HepG2 (cell line): ENCODE data around the gene TMEM131L. TPM values are rescaled to one million over a fixed set of nuclear protein-coding genes. Genes with fewer than 3 reads are reported as not detected.

ENCODE experiments used
- ATAC-seq: fragments of 200-7000 bp; cut with Tn5 transposase; 3 replicates; pipeline ENCODE4 v1.9.1; 2020; ENCODE audit warnings: mild to moderate bottlenecking, moderate library complexity
- BruUV-seq: library from RNA; stranded (reverse); fragments of 400-500 nt; replicated peaks from 2 replicates; lab custom pipeline; 2021; lab: Mats Ljungman, UMichigan
- CTCF ChIA-PET: fragments of 300-600 bp; formaldehyde crosslinking; extraction: SDS; loops from one replicate; lab custom pipeline; 2021; ENCODE audit warnings: low total read pairs, inconsistent platforms, low intra/inter-chr PET ratio; lab: Yijun Ruan, JAX
- POLR2A ChIA-PET: fragments of 350-600 bp; sonication (Branson Sonifier 250); formaldehyde crosslinking; loops from one replicate; lab custom pipeline; 2020; ENCODE audit warnings: antibody characterized with exemption, inconsistent platforms; lab: Yijun Ruan, JAX
- DNase-seq: peaks from one replicate; pipeline ENCODE4 v3.0.0-alpha.2; 2015; ENCODE audit warnings: low spot score
- FAIRE-seq: peaks from 3 replicates; lab custom pipeline; 2011; peaks lifted over from hg19 to GRCh38; lab: Jason Lieb, UNC
- H2AFZ ChIP-seq: one replicate; pipeline ENCODE4 v1.6.1; 2011; ENCODE audit warnings: low read length, inconsistent platforms
- H3K27ac ChIP-seq: fragments of 300-600 bp; 3 replicates; pipeline ENCODE4 v1.8.0; 2011; ENCODE audit warnings: mixed run types, mild to moderate bottlenecking, mixed read lengths, low read length, inconsistent platforms; ENCODE audit not compliant: insufficient read depth; ENCODE audit errors: extremely low read length
- H3K27me3 ChIP-seq, 2 experiments: fragments of 200-600 bp in 1 of 2; 2 replicates in 1 of 2; 3 replicates in 1 of 2; pipeline versions ENCODE4 v1.6.0 to v1.8.0; 2011; ENCODE audit warnings: low read length in 2 of 2, mild to moderate bottlenecking in 2 of 2, moderate library complexity in 2 of 2, inconsistent platforms in 1 of 2; ENCODE audit not compliant: insufficient read depth in 2 of 2, control insufficient read depth in 1 of 2
- H3K36me3 ChIP-seq, 2 experiments: fragments of 200-600 bp in 1 of 2; replicated peaks in 1 of 2; 2 replicates in 1 of 2; 3 replicates in 1 of 2; pipeline versions ENCODE4 v1.5.1 to v1.8.0; 2011; ENCODE audit warnings: low read length in 2 of 2, inconsistent platforms in 1 of 2; ENCODE audit not compliant: insufficient read depth in 2 of 2, control insufficient read depth in 1 of 2
- H3K4me1 ChIP-seq: 2 replicates; pipeline ENCODE4 v1.5.1; 2012; ENCODE audit warnings: low read length, inconsistent platforms; ENCODE audit not compliant: insufficient read depth
- H3K4me2 ChIP-seq: 2 replicates; pipeline ENCODE4 v1.6.0; 2011; ENCODE audit warnings: low read depth, low read length, inconsistent platforms
- H3K4me3 ChIP-seq, 3 experiments: fragments of 200-600 bp in 1 of 3; sonication (generic), shearing (Covaris generic) in 1 of 3; replicated peaks in 1 of 3; 2 replicates each; pipeline ENCODE4 v1.5.1; 2011 to 2016; ENCODE audit warnings: low read length in 3 of 3, inconsistent platforms in 2 of 3, low read depth in 2 of 3, mild to moderate bottlenecking in 2 of 3, control low read depth in 1 of 3, mixed read lengths in 1 of 3; ENCODE audit not compliant: insufficient read depth in 1 of 3
- H3K79me2 ChIP-seq: one replicate; pipeline ENCODE4 v1.6.1; 2011; ENCODE audit warnings: low read length, inconsistent platforms; ENCODE audit not compliant: insufficient read depth
- H3K9ac ChIP-seq: 2 replicates; pipeline ENCODE4 v1.6.0; 2011; ENCODE audit warnings: mild to moderate bottlenecking, low read depth, low read length, inconsistent platforms; ENCODE audit not compliant: insufficient read depth
- H3K9me3 ChIP-seq: 2 replicates; pipeline ENCODE4 v1.5.1; 2012; ENCODE audit warnings: mild to moderate bottlenecking, low read length
- H4K20me1 ChIP-seq: 2 replicates; pipeline ENCODE4 v1.6.0; 2011; ENCODE audit warnings: inconsistent platforms, mild to moderate bottlenecking, low read length, moderate library complexity; ENCODE audit not compliant: insufficient read depth
- CBX2 ChIP-seq, 2 experiments: fragments of 200-600 bp in 1 of 2; sonication (generic); formaldehyde crosslinking in 1 of 2; IDR thresholded peaks; 2 replicates each; pipeline versions ENCODE4 v1.7.0 to v1.8.1; 2018 to 2022; ENCODE audit warnings: low read depth in 2 of 2, low read length in 1 of 2, mild to moderate bottlenecking in 1 of 2, missing genetic modification reagents in 1 of 2
- CENPX ChIP-seq: sonication (generic); formaldehyde crosslinking; IDR thresholded peaks from 2 replicates; pipeline ENCODE4 v1.9.0; 2021; ENCODE audit warnings: mild to moderate bottlenecking, missing genetic modification reagents, moderate library complexity
- GTF2F1 ChIP-seq: fragments of 150-350 bp; IDR thresholded peaks from 2 replicates; pipeline ENCODE4 v1.6.1; 2014; ENCODE audit warnings: low read length
- KAT8 ChIP-seq: IDR thresholded peaks from 2 replicates; pipeline ENCODE4 v1.6.1; 2016; ENCODE audit warnings: missing genetic modification reagents, missing compliant biosample characterization
- RARA ChIP-seq: IDR thresholded peaks from 2 replicates; pipeline ENCODE4 v1.6.1; 2016; ENCODE audit warnings: missing genetic modification reagents, missing compliant biosample characterization
- WGBS: methylation state at CpG from one replicate; pipeline ENCODE4 v1.1.6; 2017; ENCODE audit warnings: low lambda C conversion rate; 5-methylcytosine and 5-hydroxymethylcytosine counted together
- in situ Hi-C: cut with HindIII; loops from 2 replicates; pipeline ENCODE4 v1.10.0; 2017; ENCODE audit warnings: low pct_unique_long_range_greater_than_20kb; ENCODE audit not compliant: extremely low pct_ligation_motif_present
- intact Hi-C: fragments of 100-400 bp; cut with micrococcal nuclease; formaldehyde crosslinking; loops from one replicate; pipeline ENCODE4 v1.10.0; 2022; ENCODE audit not compliant: unreplicated experiment
- polyA plus RNA-seq, 8 experiments: library from polyadenylated mRNA; depleted of rRNA in 3 of 8; stranded (reverse) in 7 of 8; unstranded in 1 of 8; fragments of >200 nt; fragmentation: Illumina TruSeq in 4 of 8; extraction: Trizol in 4 of 8; gene quantifications; 2 replicates each; pipeline versions ENCODE4 v1.2.1 to v1.2.3, GENCODE V29; 2011 to 2016; ENCODE audit warnings: low read depth in 4 of 8, missing spikeins in 1 of 8, mixed read lengths in 1 of 8; ENCODE audit not compliant: insufficient read depth in 1 of 8
- total RNA-seq, 5 experiments: library from RNA; depleted of rRNA; stranded (reverse); fragments of >200 nt; fragmentation: Illumina TruSeq; extraction: Trizol; gene quantifications; 2 replicates each; pipeline ENCODE4 v1.2.3, GENCODE V29; 2016; ENCODE audit warnings: low read depth in 1 of 5
- TF ChIP-seq, protein P1 (sequence below), 2 experiments: sonication (generic) in 1 of 2; formaldehyde crosslinking in 1 of 2; IDR thresholded peaks; 2 replicates each; pipeline versions ENCODE4 v1.5.1 to v1.6.1; 2011 to 2020; ENCODE audit warnings: borderline replicate concordance in 1 of 2, low read depth in 1 of 2, low read length in 1 of 2, mild to moderate bottlenecking in 1 of 2, missing genetic modification reagents in 1 of 2, moderate library complexity in 1 of 2
- TF ChIP-seq, protein P2 (sequence below): sonication (generic); formaldehyde crosslinking; IDR thresholded peaks from 2 replicates; pipeline ENCODE4 v1.5.1; 2020; ENCODE audit warnings: missing genetic modification reagents, mild to moderate bottlenecking, borderline replicate concordance
- TF ChIP-seq, protein P3 (sequence below): sonication (generic); formaldehyde crosslinking; IDR thresholded peaks from 2 replicates; pipeline ENCODE4 v1.4.0; 2020; ENCODE audit warnings: mild to moderate bottlenecking, low read depth, missing genetic modification reagents
- TF ChIP-seq, protein P4 (sequence below): sonication (generic); formaldehyde crosslinking; IDR thresholded peaks from 2 replicates; pipeline ENCODE4 v1.4.0; 2020; ENCODE audit warnings: missing genetic modification reagents

TMEM131L gene
- total and polyA plus RNA-seq, 2 of the 13 experiments (the other 11 are each of a cell fraction or from before 2014, with no cell fraction given) = 2.2 to 4.5 TPM

DNA sequence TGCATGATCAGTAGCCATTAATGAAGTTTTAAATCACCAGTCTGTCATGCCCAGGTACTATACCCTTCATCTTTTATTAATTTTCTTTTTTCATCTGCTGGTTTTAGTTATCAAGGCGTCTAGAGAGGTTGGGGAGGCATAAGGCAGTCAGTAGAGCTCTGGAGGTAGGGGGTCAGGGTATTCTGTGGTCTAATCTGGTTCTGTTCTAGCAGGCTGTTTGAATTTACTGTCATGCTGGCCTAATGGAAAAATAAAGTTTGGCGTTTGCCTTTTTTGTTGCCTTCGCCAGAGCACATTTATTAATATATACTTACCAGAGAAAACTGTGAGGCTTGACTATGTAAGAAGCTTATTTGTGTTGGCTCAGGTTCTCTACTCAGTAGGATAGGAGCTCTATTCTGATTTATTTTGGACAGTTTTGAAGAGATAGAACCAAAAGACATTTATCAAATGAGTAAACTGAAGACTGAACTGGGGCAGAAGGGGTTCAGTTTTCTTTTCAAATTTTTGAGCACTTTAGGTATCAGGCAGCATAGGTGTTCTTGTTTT is 46.9 kb downstream of the TMEM131L start:
- no peak overlapping the region for H3K27ac ChIP-seq
- CTCF ChIA-PET = no interaction called here
- intact Hi-C loops = no loop called here

More for the DNA sequence above, 46.9 kb downstream of the TMEM131L start:
- in situ Hi-C loops = no loop called here
- POLR2A ChIA-PET = no interaction called here
- Histone ChIP-seq H3K4me3 (no peak overlapping the region), H3K36me3 (no peaks in the 10 kb centered on the region), H4K20me1 (no peaks in the 10 kb centered on the region), H3K9ac (no peak overlapping the region), H3K79me2 (no peaks in the 10 kb centered on the region), H2AFZ (no peak overlapping the region), H3K27me3 (no peaks in the 10 kb centered on the region), H3K9me3 (no peaks in the 10 kb centered on the region), H3K4me1 (peaks cover 33% of the 10 kb centered on the region), H3K4me2 (no peak overlapping the region)
- DNase-seq = no peak
- BruUV-seq = no TSS peak
- TF ChIP-seq, protein P1, sequence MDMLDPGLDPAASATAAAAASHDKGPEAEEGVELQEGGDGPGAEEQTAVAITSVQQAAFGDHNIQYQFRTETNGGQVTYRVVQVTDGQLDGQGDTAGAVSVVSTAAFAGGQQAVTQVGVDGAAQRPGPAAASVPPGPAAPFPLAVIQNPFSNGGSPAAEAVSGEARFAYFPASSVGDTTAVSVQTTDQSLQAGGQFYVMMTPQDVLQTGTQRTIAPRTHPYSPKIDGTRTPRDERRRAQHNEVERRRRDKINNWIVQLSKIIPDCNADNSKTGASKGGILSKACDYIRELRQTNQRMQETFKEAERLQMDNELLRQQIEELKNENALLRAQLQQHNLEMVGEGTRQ (IDR thresholded peaks at IDR 0.05; ENCODE audit: low read depth, low read length) = no peak
- TF ChIP-seq, protein P1 (CRISPR knock-in tag; IDR thresholded peaks at IDR 0.05; ENCODE audit: borderline replicate concordance) = no peak
- TF ChIP-seq KAT8 (CRISPR knock-in tag) = no peak
- no peak for TF ChIP-seq CENPX (CRISPR knock-in tag)
- TF ChIP-seq, protein P2, sequence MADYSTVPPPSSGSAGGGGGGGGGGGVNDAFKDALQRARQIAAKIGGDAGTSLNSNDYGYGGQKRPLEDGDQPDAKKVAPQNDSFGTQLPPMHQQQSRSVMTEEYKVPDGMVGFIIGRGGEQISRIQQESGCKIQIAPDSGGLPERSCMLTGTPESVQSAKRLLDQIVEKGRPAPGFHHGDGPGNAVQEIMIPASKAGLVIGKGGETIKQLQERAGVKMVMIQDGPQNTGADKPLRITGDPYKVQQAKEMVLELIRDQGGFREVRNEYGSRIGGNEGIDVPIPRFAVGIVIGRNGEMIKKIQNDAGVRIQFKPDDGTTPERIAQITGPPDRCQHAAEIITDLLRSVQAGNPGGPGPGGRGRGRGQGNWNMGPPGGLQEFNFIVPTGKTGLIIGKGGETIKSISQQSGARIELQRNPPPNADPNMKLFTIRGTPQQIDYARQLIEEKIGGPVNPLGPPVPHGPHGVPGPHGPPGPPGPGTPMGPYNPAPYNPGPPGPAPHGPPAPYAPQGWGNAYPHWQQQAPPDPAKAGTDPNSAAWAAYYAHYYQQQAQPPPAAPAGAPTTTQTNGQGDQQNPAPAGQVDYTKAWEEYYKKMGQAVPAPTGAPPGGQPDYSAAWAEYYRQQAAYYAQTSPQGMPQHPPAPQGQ (CRISPR knock-in tag) = no peak
- no peak for TF ChIP-seq GTF2F1
- TF ChIP-seq, protein P3, sequence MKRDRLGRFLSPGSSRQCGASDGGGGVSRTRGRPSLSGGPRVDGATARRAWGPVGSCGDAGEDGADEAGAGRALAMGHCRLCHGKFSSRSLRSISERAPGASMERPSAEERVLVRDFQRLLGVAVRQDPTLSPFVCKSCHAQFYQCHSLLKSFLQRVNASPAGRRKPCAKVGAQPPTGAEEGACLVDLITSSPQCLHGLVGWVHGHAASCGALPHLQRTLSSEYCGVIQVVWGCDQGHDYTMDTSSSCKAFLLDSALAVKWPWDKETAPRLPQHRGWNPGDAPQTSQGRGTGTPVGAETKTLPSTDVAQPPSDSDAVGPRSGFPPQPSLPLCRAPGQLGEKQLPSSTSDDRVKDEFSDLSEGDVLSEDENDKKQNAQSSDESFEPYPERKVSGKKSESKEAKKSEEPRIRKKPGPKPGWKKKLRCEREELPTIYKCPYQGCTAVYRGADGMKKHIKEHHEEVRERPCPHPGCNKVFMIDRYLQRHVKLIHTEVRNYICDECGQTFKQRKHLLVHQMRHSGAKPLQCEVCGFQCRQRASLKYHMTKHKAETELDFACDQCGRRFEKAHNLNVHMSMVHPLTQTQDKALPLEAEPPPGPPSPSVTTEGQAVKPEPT (CRISPR knock-in tag) = no peak
- TF ChIP-seq, protein P4, sequence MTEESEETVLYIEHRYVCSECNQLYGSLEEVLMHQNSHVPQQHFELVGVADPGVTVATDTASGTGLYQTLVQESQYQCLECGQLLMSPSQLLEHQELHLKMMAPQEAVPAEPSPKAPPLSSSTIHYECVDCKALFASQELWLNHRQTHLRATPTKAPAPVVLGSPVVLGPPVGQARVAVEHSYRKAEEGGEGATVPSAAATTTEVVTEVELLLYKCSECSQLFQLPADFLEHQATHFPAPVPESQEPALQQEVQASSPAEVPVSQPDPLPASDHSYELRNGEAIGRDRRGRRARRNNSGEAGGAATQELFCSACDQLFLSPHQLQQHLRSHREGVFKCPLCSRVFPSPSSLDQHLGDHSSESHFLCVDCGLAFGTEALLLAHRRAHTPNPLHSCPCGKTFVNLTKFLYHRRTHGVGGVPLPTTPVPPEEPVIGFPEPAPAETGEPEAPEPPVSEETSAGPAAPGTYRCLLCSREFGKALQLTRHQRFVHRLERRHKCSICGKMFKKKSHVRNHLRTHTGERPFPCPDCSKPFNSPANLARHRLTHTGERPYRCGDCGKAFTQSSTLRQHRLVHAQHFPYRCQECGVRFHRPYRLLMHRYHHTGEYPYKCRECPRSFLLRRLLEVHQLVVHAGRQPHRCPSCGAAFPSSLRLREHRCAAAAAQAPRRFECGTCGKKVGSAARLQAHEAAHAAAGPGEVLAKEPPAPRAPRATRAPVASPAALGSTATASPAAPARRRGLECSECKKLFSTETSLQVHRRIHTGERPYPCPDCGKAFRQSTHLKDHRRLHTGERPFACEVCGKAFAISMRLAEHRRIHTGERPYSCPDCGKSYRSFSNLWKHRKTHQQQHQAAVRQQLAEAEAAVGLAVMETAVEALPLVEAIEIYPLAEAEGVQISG (CRISPR knock-in tag) = no peak
- no peak for TF ChIP-seq CBX2 (IDR thresholded peaks at IDR 0.05; ENCODE audit: low read depth, low read length)
- TF ChIP-seq CBX2 (CRISPR knock-in tag; IDR thresholded peaks at IDR 0.05; ENCODE audit: low read depth) = no peak
- TF ChIP-seq RARA (CRISPR knock-in tag) = no peak
- FAIRE-seq = no peak
- WGBS = 90% methylated on average over 3 of the region's 3 CpGs
- no peak for ATAC-seq
